Stimulated activated CD4-positive, alpha-beta T cell treated with anti-CD3 and anti-CD28 coated beads, Interleukin-15, amount 100 ng/mL, for 1 hour (primary cell): ENCODE data around the gene PLEKHA6.

Experiments used
- DNase-seq, 2 donors: peaks; one replicate each; pipeline ENCODE4 v3.0.0-alpha.2; 2020; ENCODE audit warnings: low read depth in 1 of 2, low spot score in 1 of 2

Gene PLEKHA6

GRCh38 chr1:204355913-204356312 lies 3.8 kb downstream of the PLEKHA6 start:
- DNase-seq: no peak

GRCh38 chr1:204354579-204354978 lies 5.2 kb downstream of the PLEKHA6 start:
- no peak for DNase-seq

- no peak for DNase-seq
Measured at GRCh38 chr1:204353213-204353910, 6.4 kb downstream of the PLEKHA6 start.

GRCh38 chr1:204350857-204351573 lies 8.7 kb downstream of the PLEKHA6 start:
- DNase-seq: no peak

- no peak for DNase-seq
Measured at GRCh38 chr1:204350312-204350711, 9.4 kb downstream of the PLEKHA6 start.

GRCh38 chr1:204349602-204350001 lies 10.1 kb downstream of the PLEKHA6 start:
- no peak for DNase-seq

GRCh38 chr1:204348722-204349121 lies 11.0 kb downstream of the PLEKHA6 start:
- DNase-seq: no peak

GRCh38 chr1:204348242-204348641 lies 11.5 kb downstream of the PLEKHA6 start:
- DNase-seq: no peak

- DNase-seq: no peak
Measured at GRCh38 chr1:204345941-204346645, 13.6 kb downstream of the PLEKHA6 start.

- DNase-seq: no peak
Measured at GRCh38 chr1:204345438-204345841, 14.3 kb downstream of the PLEKHA6 start.

- DNase-seq: no peak
Measured at GRCh38 chr1:204344665-204345355, 14.9 kb downstream of the PLEKHA6 start.

GRCh38 chr1:204343802-204344201 lies 15.9 kb downstream of the PLEKHA6 start:
- no peak for DNase-seq

GRCh38 chr1:204343247-204343646 lies 16.5 kb downstream of the PLEKHA6 start:
- DNase-seq: no peak

GRCh38 chr1:204342310-204342709 lies 17.4 kb downstream of the PLEKHA6 start:
- no peak for DNase-seq

GRCh38 chr1:204341380-204341779 lies 18.3 kb downstream of the PLEKHA6 start:
- no peak for DNase-seq

- DNase-seq: no peak
Measured at GRCh38 chr1:204340081-204340889, 19.4 kb downstream of the PLEKHA6 start.

GRCh38 chr1:204339541-204339940 lies 20.2 kb downstream of the PLEKHA6 start:
- DNase-seq: no peak

- DNase-seq: no peak
Measured at GRCh38 chr1:204338997-204339396, 20.7 kb downstream of the PLEKHA6 start.

GRCh38 chr1:204338360-204338759 lies 21.4 kb downstream of the PLEKHA6 start:
- no peak for DNase-seq

GRCh38 chr1:204337583-204337982 lies 22.1 kb downstream of the PLEKHA6 start:
- DNase-seq: no peak

GRCh38 chr1:204337036-204337429 lies 22.7 kb downstream of the PLEKHA6 start:
- DNase-seq: no peak
